H1 (cell line): ENCODE measurements around the gene ABCD2. TPM values are rescaled to one million over a fixed set of nuclear protein-coding genes. Genes with fewer than 3 reads are reported as not detected.

Experiments
- CTCF ChIA-PET: fragments of 300-600 bp; sonication (Branson Sonifier 250); formaldehyde crosslinking; loops from one replicate; lab custom pipeline; 2021; ENCODE audit not compliant: partially characterized antibody; lab: Charles Lee
- POLR2A ChIA-PET: fragments of 300-600 bp; sonication (Branson Sonifier 250); formaldehyde crosslinking; loops from one replicate; lab custom pipeline; 2021; ENCODE audit warnings: inconsistent platforms; ENCODE audit not compliant: partially characterized antibody; lab: Charles Lee
- DNase-seq, 2 experiments: peaks; one replicate each; pipeline versions ENCODE4 v3.0.0 to v3.0.0-alpha.2; 2010 to 2022; ENCODE audit warnings: low spot score in 2 of 2, low read depth in 1 of 2, mixed read lengths in 1 of 2
- FAIRE-seq: peaks from 2 replicates; lab custom pipeline; 2011; peaks lifted over from hg19 to GRCh38; lab: Jason Lieb, UNC
- H2AFZ ChIP-seq: 2 replicates; pipeline ENCODE4 v1.8.1; 2012; ENCODE audit warnings: low read length, inconsistent platforms
- H2AK5ac ChIP-seq: 2 replicates; pipeline ENCODE4 v1.6.1; 2013; ENCODE audit warnings: low read depth, low read length
- H2BK120ac ChIP-seq: replicated peaks from 2 replicates; pipeline ENCODE3; 2013; ENCODE audit warnings: low read depth, low read length, inconsistent platforms
- H2BK12ac ChIP-seq: 2 replicates; pipeline ENCODE4 v1.6.1; 2013; ENCODE audit warnings: low read depth, low read length
- H2BK15ac ChIP-seq: 2 replicates; pipeline ENCODE4 v1.6.1; 2013; ENCODE audit warnings: low read length
- H2BK20ac ChIP-seq: 2 replicates; pipeline ENCODE4 v1.6.1; 2013; ENCODE audit warnings: low read length
- H2BK5ac ChIP-seq: 2 replicates; pipeline ENCODE4 v1.6.1; 2013; ENCODE audit warnings: low read depth, low read length
- H3K14ac ChIP-seq: 2 replicates; pipeline ENCODE4 v1.6.1; 2013; ENCODE audit warnings: inconsistent platforms; ENCODE audit not compliant: insufficient read length
- H3K18ac ChIP-seq: 2 replicates; pipeline ENCODE4 v1.6.1; 2013; ENCODE audit warnings: low read length; ENCODE audit errors: extremely low read depth
- H3K23ac ChIP-seq: 2 replicates; pipeline ENCODE4 v1.6.1; 2013; ENCODE audit warnings: inconsistent platforms; ENCODE audit not compliant: insufficient read length
- H3K23me2 ChIP-seq: 2 replicates; pipeline ENCODE4 v1.6.1; 2013; ENCODE audit warnings: low read depth, low read length
- H3K27ac ChIP-seq: 2 replicates; pipeline ENCODE4 v1.6.1; 2011; ENCODE audit warnings: low read depth, low read length, inconsistent platforms
- H3K27me3 ChIP-seq, 4 experiments: replicated peaks in 1 of 4; 1 replicate in 1 of 4; 2 replicates in 3 of 4; pipeline versions ENCODE4 v1.6.1 to v1.8.1; 2011 to 2013; ENCODE audit warnings: low read length in 3 of 4, mild to moderate bottlenecking in 3 of 4, inconsistent platforms in 2 of 4, mixed read lengths in 2 of 4, moderate library complexity in 1 of 4; ENCODE audit not compliant: control insufficient read depth in 3 of 4, insufficient read depth in 3 of 4; ENCODE audit errors: extremely low read depth in 1 of 4
- H3K36me3 ChIP-seq, 4 experiments: 2 replicates each; pipeline versions ENCODE4 v1.6.1 to v1.8.1; 2011 to 2013; ENCODE audit warnings: mild to moderate bottlenecking in 4 of 4, low read length in 3 of 4, moderate library complexity in 2 of 4, control low read depth in 1 of 4, inconsistent platforms in 1 of 4; ENCODE audit not compliant: insufficient read depth in 4 of 4, control insufficient read depth in 2 of 4
- H3K4ac ChIP-seq: replicated peaks from 2 replicates; pipeline ENCODE3; 2013; ENCODE audit warnings: low read length, low read depth, mixed read lengths, inconsistent platforms; ENCODE audit not compliant: insufficient read length
- H3K4me1 ChIP-seq, 4 experiments: replicated peaks in 1 of 4; 1 replicate in 1 of 4; 2 replicates in 3 of 4; pipeline versions ENCODE4 v1.6.1 to v1.8.1; 2011 to 2013; ENCODE audit warnings: low read length in 3 of 4, inconsistent platforms in 2 of 4, mixed read lengths in 1 of 4; ENCODE audit not compliant: insufficient read depth in 4 of 4, control insufficient read depth in 3 of 4
- H3K4me2 ChIP-seq, 2 experiments: 2 replicates each; pipeline versions ENCODE4 v1.6.1 to v1.8.1; 2011 to 2013; ENCODE audit warnings: low read depth in 2 of 2, low read length in 2 of 2, control low read depth in 1 of 2, inconsistent platforms in 1 of 2, mild to moderate bottlenecking in 1 of 2; ENCODE audit not compliant: insufficient read depth in 1 of 2
- H3K4me3 ChIP-seq, 4 experiments: fragments of 200-600, 300-600 bp in 1 of 4; sonication (generic), shearing (Covaris generic), sonication (Bioruptor Twin) in 1 of 4; 2 replicates each; pipeline versions ENCODE4 v1.5.1 to v1.8.1; 2011 to 2016; ENCODE audit warnings: low read length in 4 of 4, low read depth in 3 of 4, control low read depth in 2 of 4, inconsistent platforms in 2 of 4, mild to moderate bottlenecking in 2 of 4, mixed read lengths in 1 of 4, moderate library complexity in 1 of 4; ENCODE audit not compliant: insufficient read depth in 2 of 4; ENCODE audit errors: extremely low read depth in 1 of 4
- H3K56ac ChIP-seq: replicated peaks from 2 replicates; pipeline ENCODE3; 2013; ENCODE audit warnings: low read depth, mild to moderate bottlenecking, mixed read lengths, low read length, inconsistent platforms; ENCODE audit not compliant: insufficient read length
- H3K79me1 ChIP-seq: 2 replicates; pipeline ENCODE4 v1.6.1; 2013; ENCODE audit warnings: low read depth, low read length, control low read depth
- H3K79me2 ChIP-seq, 2 experiments: 2 replicates each; pipeline versions ENCODE4 v1.6.1 to v1.8.1; 2012 to 2013; ENCODE audit warnings: low read length in 2 of 2, mild to moderate bottlenecking in 2 of 2, inconsistent platforms in 1 of 2; ENCODE audit not compliant: insufficient read depth in 2 of 2, control insufficient read depth in 1 of 2
- H3K9ac ChIP-seq, 4 experiments: replicated peaks in 1 of 4; 1 replicate in 1 of 4; 2 replicates in 3 of 4; pipeline versions ENCODE4 v1.6.1 to v1.8.1; 2011 to 2013; ENCODE audit warnings: low read depth in 3 of 4, low read length in 3 of 4, control low read depth in 2 of 4, mild to moderate bottlenecking in 2 of 4, moderate library complexity in 2 of 4, inconsistent platforms in 1 of 4; ENCODE audit errors: extremely low read depth in 1 of 4
- H3K9me3 ChIP-seq, 2 experiments: 2 replicates each; pipeline versions ENCODE4 v1.6.1 to v1.8.1; 2012 to 2013; ENCODE audit warnings: mild to moderate bottlenecking in 2 of 2, moderate library complexity in 2 of 2, control low read depth in 1 of 2, inconsistent platforms in 1 of 2, low read depth in 1 of 2, low read length in 1 of 2, mixed read lengths in 1 of 2; ENCODE audit not compliant: insufficient read depth in 2 of 2
- H4K20me1 ChIP-seq, 2 experiments: replicated peaks in 1 of 2; 2 replicates each; pipeline versions ENCODE3 to v1.8.1; 2011 to 2013; ENCODE audit warnings: inconsistent platforms in 2 of 2, low read length in 2 of 2, mild to moderate bottlenecking in 1 of 2; ENCODE audit not compliant: insufficient read depth in 2 of 2, control insufficient read depth in 1 of 2
- H4K5ac ChIP-seq: 2 replicates; pipeline ENCODE4 v1.6.1; 2013; ENCODE audit warnings: low read length, low read depth, mixed read lengths, inconsistent platforms; ENCODE audit not compliant: insufficient read length
- H4K8ac ChIP-seq: 2 replicates; pipeline ENCODE4 v1.8.0; 2013; ENCODE audit warnings: mild to moderate bottlenecking, moderate library complexity, low read length, inconsistent platforms; ENCODE audit not compliant: insufficient read depth; ENCODE audit errors: extremely low read depth
- H4K91ac ChIP-seq: replicated peaks from 2 replicates; pipeline ENCODE3; 2013; ENCODE audit warnings: low read length, mixed read lengths, inconsistent platforms; ENCODE audit not compliant: insufficient read length
- ASH2L ChIP-seq: fragments of 200-600, 300-600 bp; sonication (generic); IDR thresholded peaks from one replicate; pipeline ENCODE4 v1.7.1; 2017; ENCODE audit warnings: low read length
- EGR1 ChIP-seq: IDR thresholded peaks from 2 replicates; pipeline ENCODE4 v1.6.1; 2011; ENCODE audit warnings: low read depth, low read length, borderline replicate concordance
- NRF1 ChIP-seq: IDR thresholded peaks from 2 replicates; pipeline ENCODE4 v1.6.1; 2011; ENCODE audit warnings: mild to moderate bottlenecking, low read depth, low read length, improper control_type of control experiment
- RFX5 ChIP-seq: IDR thresholded peaks from 2 replicates; pipeline ENCODE4 v1.6.1; 2011; ENCODE audit warnings: low read depth, low read length, improper control_type of control experiment, borderline replicate concordance
- TEAD4 ChIP-seq: IDR thresholded peaks from 2 replicates; pipeline ENCODE4 v1.6.1; 2012; ENCODE audit warnings: low read depth, low read length, inconsistent platforms, mixed read lengths
- WGBS, 2 experiments: shearing (Covaris generic) in 1 of 2; methylation state at CpG; one replicate each; pipeline versions ENCODE4 v1.1.6 to v1.1.7; 2013 to 2015; ENCODE audit warnings: low lambda C conversion rate in 2 of 2, mixed read lengths in 2 of 2, inconsistent platforms in 1 of 2, low coverage in 1 of 2, missing lambda C conversion rate in 1 of 2; ENCODE audit not compliant: insufficient replicate concordance in 2 of 2, insufficient coverage in 1 of 2, insufficient read length in 1 of 2; ENCODE audit errors: extremely low coverage in 1 of 2, missing lambda C conversion rate in 1 of 2; 5-methylcytosine and 5-hydroxymethylcytosine counted together
- polyA plus RNA-seq, 7 experiments: library from polyadenylated mRNA; depleted of rRNA in 3 of 7; stranded (reverse) in 5 of 7; unstranded in 2 of 7; fragments of >200 nt in 5 of 7; fragments of 200-250 nt in 2 of 7; gene quantifications; 1 replicate in 5 of 7; 2 replicates in 1 of 7; 4 replicates in 1 of 7; pipeline versions ENCODE4 v1.2.1 to v1.2.3, GENCODE V29; 2011 to 2013; ENCODE audit warnings: missing spikeins in 2 of 7, mixed read lengths in 2 of 7
- total RNA-seq: library from RNA; stranded (reverse); fragmentation: NEBNext Ultra II Directional; extraction: Animal tissue kit (Norgen Biotek cat#: 25700); gene quantifications from 2 replicates; pipeline ENCODE4 v1.2.1, GENCODE V29; 2021

The ABCD2 gene
- total and polyA plus RNA-seq, 2 of the 8 experiments (the other 6 are each of a cell fraction or from before 2014, with no cell fraction given), result not detected

DNA sequence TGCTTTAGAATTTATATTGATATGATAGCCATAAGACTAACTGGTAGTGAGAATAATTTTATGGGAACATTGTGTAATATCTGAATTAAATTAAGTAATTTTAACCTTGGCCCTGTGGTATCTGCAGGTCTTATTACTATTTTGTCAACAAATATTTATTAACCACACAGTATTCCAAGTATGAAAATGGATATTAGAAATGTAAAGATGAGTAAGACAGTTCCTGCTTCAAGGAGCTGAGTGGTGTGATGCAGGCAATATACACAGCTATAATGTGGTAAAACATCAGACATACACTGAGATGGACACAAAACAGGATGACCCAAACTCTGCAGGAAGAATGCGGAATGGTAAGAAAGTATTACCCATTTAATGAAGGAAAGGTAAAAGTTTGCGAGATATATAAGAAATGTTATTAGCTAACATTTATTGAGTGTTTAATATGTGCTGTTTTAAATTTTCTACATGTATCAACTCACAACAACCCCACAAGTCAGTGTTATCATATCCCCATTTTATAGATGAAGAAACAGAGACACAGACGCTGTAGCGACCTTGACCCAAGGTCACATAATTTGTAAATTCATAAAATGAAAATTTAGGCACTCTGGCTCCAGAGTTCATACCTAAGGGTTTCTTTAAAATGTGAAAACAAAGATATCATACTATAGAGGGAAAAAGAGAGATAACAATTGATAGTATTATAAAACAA, 12.7 kb downstream of the ABCD2 start:
- FAIRE-seq, result no peak
- H3K23me2 ChIP-seq, result no peaks in the 10 kb centered on the region; the same call in 1 of the 2 replicates
- H3K56ac ChIP-seq, result no peak overlapping the region
- H3K18ac ChIP-seq, result no peak overlapping the region
- H2AK5ac ChIP-seq, result no peak overlapping the region
- CTCF ChIA-PET, result no interaction called here
- no peaks in the 10 kb centered on the region for H3K79me2 ChIP-seq
- POLR2A ChIA-PET, result no interaction called here
- no peak for TF ChIP-seq ASH2L
- no peak for TF ChIP-seq NRF1
- TF ChIP-seq TEAD4, result no peak
- no peak for TF ChIP-seq EGR1
- no peak for TF ChIP-seq RFX5
- TF ChIP-seq, all 59 proteins: peak for 0
- H2BK12ac ChIP-seq, result no peak overlapping the region
- H2BK120ac ChIP-seq, result no peak overlapping the region
- H3K4ac ChIP-seq, result no peak overlapping the region
- H2AFZ ChIP-seq, result no peak overlapping the region
- H3K4me1 ChIP-seq, result no peaks in the 10 kb centered on the region; a peak in 1 of 7 replicates
- no peaks in the 10 kb centered on the region for H3K36me3 ChIP-seq
- H3K4me3 ChIP-seq, result no peak overlapping the region
- no peak overlapping the region for H4K91ac ChIP-seq
- H3K79me1 ChIP-seq, result no peaks in the 10 kb centered on the region
- no peak for DNase-seq
- H3K27me3 ChIP-seq, result no peaks in the 10 kb centered on the region
- H3K23ac ChIP-seq, result no peak overlapping the region
- H2BK20ac ChIP-seq, result no peak overlapping the region
- H3K27ac ChIP-seq, result no peak overlapping the region
- WGBS, 2 experiments, result 88 to 100% methylated on average over 1 to 4 of the region's 4 CpGs
- H3K4me2 ChIP-seq, result no peak overlapping the region
- H2BK5ac ChIP-seq, result no peak overlapping the region
- no peak overlapping the region for H4K5ac ChIP-seq
- H3K9ac ChIP-seq, result no peak overlapping the region
- H3K9me3 ChIP-seq, result no peaks in the 10 kb centered on the region
- no peaks in the 10 kb centered on the region for H4K20me1 ChIP-seq
- no peak overlapping the region for H3K14ac ChIP-seq
- no peak overlapping the region for H2BK15ac ChIP-seq
- H4K8ac ChIP-seq, result no peak overlapping the region
